Prostate gland (tissue), 2 donors: ENCODE results near the gene PSMF1.

Experiments
- CTCF ChIP-seq, 4 experiments: fragments of 200-600 bp in 2 of 4; fragments of 450-650 bp in 2 of 4; sonication (generic) in 2 of 4; IDR thresholded peaks; 1 replicate in 3 of 4; 2 replicates in 1 of 4; pipeline ENCODE4 v1.5.1; 2016 to 2019; ENCODE audit warnings: antibody characterized with exemption in 4 of 4, mild to moderate bottlenecking in 2 of 4, moderate library complexity in 2 of 4
- POLR2A ChIP-seq: fragments of 450-650 bp; IDR thresholded peaks from one replicate; pipeline ENCODE4 v1.6.1; 2016; ENCODE audit warnings: antibody characterized with exemption, mild to moderate bottlenecking
- POLR2AphosphoS5 ChIP-seq: sonication (generic); formaldehyde crosslinking; IDR thresholded peaks from one replicate; pipeline ENCODE4 v1.6.1; 2017; ENCODE audit warnings: antibody characterized with exemption

- TF ChIP-seq CTCF (IDR thresholded peaks at IDR 0.05): no peak
- no peak for TF ChIP-seq POLR2A
- no peak for TF ChIP-seq POLR2AphosphoS5
Observed at GRCh38 chr20:1127840-1128239, 9.4 kb downstream of the PSMF1 start.
